Esophagus squamous epithelium (tissue), 5 donors: ENCODE data around the gene TTLL4. TPM values are rescaled to one million over a fixed set of nuclear protein-coding genes. Genes with fewer than 3 reads are reported as not detected.
"Not testable (repeated sequence)": the region's sequence is repeated elsewhere in the genome, so short reads cannot be mapped to it uniquely, and the experiment has no call there.

ENCODE experiments used
- DNase-seq: peaks from one replicate; lab custom pipeline; 2025; lab: John Stamatoyannopoulos, UW
- H3K27ac ChIP-seq, 4 donors: fragments of 200-600 bp; sonication (generic); one replicate each; pipeline ENCODE4 v1.5.1; 2016 to 2019; ENCODE audit warnings: mild to moderate bottlenecking in 1 of 4
- H3K27me3 ChIP-seq, 4 donors: fragments of 200-600 bp; sonication (generic); 1 replicate in 3 of 4; 2 replicates in 1 of 4; pipeline versions ENCODE4 v1.5.1 to v1.6.0; 2017 to 2021; ENCODE audit warnings: antibody characterized with exemption in 1 of 4
- H3K36me3 ChIP-seq, 3 donors: fragments of 200-600 bp; sonication (generic); one replicate each; pipeline ENCODE4 v1.5.1; 2016 to 2019
- H3K4me1 ChIP-seq, 3 donors: fragments of 200-600 bp; sonication (generic); one replicate each; pipeline ENCODE4 v1.5.1; 2017 to 2019
- H3K4me3 ChIP-seq, 4 donors: fragments of 200-600 bp; sonication (generic); 1 replicate in 3 of 4; 2 replicates in 1 of 4; pipeline ENCODE4 v1.5.1; 2016 to 2019; ENCODE audit warnings: mild to moderate bottlenecking in 2 of 4, moderate library complexity in 1 of 4
- H3K9me3 ChIP-seq, 3 donors: fragments of 200-600 bp; sonication (generic); one replicate each; pipeline ENCODE4 v1.5.1; 2016 to 2019
- CTCF ChIP-seq, 6 experiments: fragments of 450-650 bp in 4 of 6; fragments of 200-600 bp in 2 of 6; sonication (generic) in 2 of 6; IDR thresholded peaks; one replicate each; pipeline ENCODE4 v1.5.1; 2016 to 2019; ENCODE audit warnings: antibody characterized with exemption in 6 of 6, mild to moderate bottlenecking in 4 of 6, moderate library complexity in 4 of 6
- POLR2A ChIP-seq, 4 donors: fragments of 450-650 bp; IDR thresholded peaks; one replicate each; pipeline ENCODE4 v1.6.1; 2017; ENCODE audit warnings: antibody characterized with exemption in 4 of 4, mild to moderate bottlenecking in 4 of 4, moderate library complexity in 3 of 4
- WGBS, 2 donors: methylation state at CpG; one replicate each; pipeline ENCODE4 v1.1.5; 2018; 5-methylcytosine and 5-hydroxymethylcytosine counted together
- intact Hi-C: fragments of 100-400 bp; cut with DNase I; formaldehyde crosslinking; loops from one replicate; pipeline ENCODE4 v1.15.0; 2022
- total RNA-seq, 4 donors: library from RNA; depleted of rRNA; stranded (reverse); fragments of >200 nt; gene quantifications; one replicate each; pipeline ENCODE4 v1.1.0, GENCODE V29; 2016
- donor health status: DM: yes; HTN: yes; CAD: no.

Gene TTLL4
- total RNA-seq, 4 donors from 2014 or later = 12.8 to 17.5 (median 15.6) TPM

GRCh38 chr2:218755198-218755566 is 44.5 kb downstream of the TTLL4 start:
- Histone ChIP-seq H3K4me1 (peaks cover 0 to 4% (median 0%) of the 10 kb centered on the region in 3 donors), H3K4me3 (no peak overlapping the region), H3K36me3 (peaks cover 5 to 73% (median 18%) of the 10 kb centered on the region in 3 donors), H3K9me3 (no peaks in the 10 kb centered on the region), H3K27me3 (no peaks in the 10 kb centered on the region), H3K27ac (no peak overlapping the region)
- DNase-seq = no peak
- intact Hi-C loops = no loop called here
- WGBS, 2 donors = 92 to 100% methylated on average over 2 to 3 of the region's 3 CpGs
- TF ChIP-seq POLR2A (IDR thresholded peaks at IDR 0.05) (no peak), CTCF (IDR thresholded peaks at IDR 0.05) (no peak)

DNA sequence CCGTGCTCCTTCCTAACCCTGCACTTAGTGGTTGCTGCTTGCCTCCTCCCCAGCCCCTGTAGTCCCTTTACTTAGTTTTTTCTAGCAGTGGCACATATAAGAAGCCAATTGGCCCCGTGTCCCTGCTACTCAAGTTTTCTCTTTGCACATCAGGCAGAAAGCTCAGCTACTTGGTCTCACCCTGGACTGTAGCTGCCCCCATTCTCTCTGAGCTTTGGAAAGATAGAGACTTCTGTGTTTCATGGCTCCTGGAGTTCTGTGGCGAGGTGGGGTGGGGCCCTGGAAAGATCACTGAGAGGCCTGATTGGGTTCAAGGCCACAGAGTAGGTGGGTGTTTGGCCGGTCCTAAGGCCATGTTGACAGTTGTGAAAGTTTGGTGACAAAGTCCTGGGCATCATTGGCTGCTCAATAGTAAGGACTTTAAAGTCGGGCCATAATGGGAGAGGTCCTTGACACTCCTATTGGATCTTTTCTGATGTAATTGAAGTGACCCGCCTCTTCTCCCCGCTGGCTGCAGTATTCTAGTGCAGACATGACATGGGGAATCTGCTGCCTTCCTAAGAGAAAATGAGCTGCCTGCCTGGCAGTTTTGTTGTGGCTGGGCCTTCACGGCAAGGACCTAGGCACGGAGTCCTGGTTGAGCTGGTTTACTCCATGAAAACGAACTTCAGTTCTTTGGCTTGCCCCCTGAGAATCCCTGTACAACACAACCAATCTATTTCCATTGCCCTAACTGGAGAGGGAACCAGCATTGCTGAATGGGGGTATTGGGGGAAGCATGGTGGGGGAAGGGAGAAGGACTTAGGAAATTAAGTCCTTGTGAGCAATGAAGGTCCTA is 45.2 kb downstream of the TTLL4 start:
- TF ChIP-seq POLR2A (IDR thresholded peaks at IDR 0.05) = no peak
- no peak for TF ChIP-seq CTCF (IDR thresholded peaks at IDR 0.05)
- intact Hi-C loops = no loop called here
- Histone ChIP-seq H3K4me3 (no peak overlapping the region), H3K36me3 (peaks cover 5 to 67% (median 18%) of the 10 kb centered on the region in 3 donors), H3K27me3 (no peaks in the 10 kb centered on the region), H3K4me1 (peaks cover 0 to 5% (median 0%) of the 10 kb centered on the region in 3 donors), H3K9me3 (no peaks in the 10 kb centered on the region), H3K27ac (no peak overlapping the region)
- 85 to 97% methylated on average over 4 to 9 of the region's 10 CpGs for WGBS, 2 donors
- DNase-seq = no peak

- no peak overlapping the region for H3K4me3 ChIP-seq
- intact Hi-C loops = no loop called here
Measured at GRCh38 chr2:218756599-218757377, 46.2 kb downstream of the TTLL4 start.

DNA sequence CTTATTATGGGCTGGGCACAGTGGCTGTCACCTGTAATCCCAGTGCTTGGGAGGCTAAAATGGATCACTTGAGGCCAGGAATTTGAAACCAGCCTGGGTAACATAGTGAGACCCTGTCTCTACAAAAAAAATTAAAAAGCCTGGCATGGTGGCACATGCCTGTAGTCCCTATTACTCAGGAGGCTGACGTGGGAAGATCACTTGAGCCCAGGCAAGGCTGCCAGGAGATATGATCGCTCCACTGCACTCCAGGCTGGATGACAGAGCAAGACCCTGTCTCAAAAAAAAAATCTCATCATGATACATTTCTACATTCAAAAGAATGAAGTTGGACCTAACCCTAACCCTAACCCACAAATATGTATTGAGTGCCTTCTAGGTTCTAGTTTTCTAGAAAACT is 51.2 kb downstream of the TTLL4 start:
- no peak for DNase-seq
- intact Hi-C loops = no loop called here
- Histone ChIP-seq H3K36me3 (peaks cover 0 to 12% (median 0%) of the 10 kb centered on the region in 3 donors), H3K4me3 (no peak overlapping the region), H3K27ac (no peak overlapping the region), H3K4me1 (peaks cover 0 to 5% (median 0%) of the 10 kb centered on the region in 3 donors), H3K27me3 (no peaks in the 10 kb centered on the region), H3K9me3 (no peaks in the 10 kb centered on the region)
- TF ChIP-seq CTCF (IDR thresholded peaks at IDR 0.05) (no peak), POLR2A (IDR thresholded peaks at IDR 0.05) (no peak)
- 14 to 44% methylated on average over 2 of the region's 2 CpGs for WGBS, 2 donors

More at GRCh38 chr2:218756599-218757377, 46.2 kb downstream of the TTLL4 start:
- peaks cover 5 to 56% (median 18%) of the 10 kb centered on the region in 3 donors for H3K36me3 ChIP-seq
- no peaks in the 10 kb centered on the region for H3K27me3 ChIP-seq
- peaks cover 0 to 5% (median 0%) of the 10 kb centered on the region in 3 donors for H3K4me1 ChIP-seq
- no peak for TF ChIP-seq POLR2A (IDR thresholded peaks at IDR 0.05)
- TF ChIP-seq CTCF (IDR thresholded peaks at IDR 0.05) = no peak
- 83 to 86% methylated on average over 6 of the region's 6 CpGs for WGBS, 2 donors
- no peak overlapping the region for H3K27ac ChIP-seq
- DNase-seq = no peak
- H3K9me3 ChIP-seq = no peaks in the 10 kb centered on the region

DNA sequence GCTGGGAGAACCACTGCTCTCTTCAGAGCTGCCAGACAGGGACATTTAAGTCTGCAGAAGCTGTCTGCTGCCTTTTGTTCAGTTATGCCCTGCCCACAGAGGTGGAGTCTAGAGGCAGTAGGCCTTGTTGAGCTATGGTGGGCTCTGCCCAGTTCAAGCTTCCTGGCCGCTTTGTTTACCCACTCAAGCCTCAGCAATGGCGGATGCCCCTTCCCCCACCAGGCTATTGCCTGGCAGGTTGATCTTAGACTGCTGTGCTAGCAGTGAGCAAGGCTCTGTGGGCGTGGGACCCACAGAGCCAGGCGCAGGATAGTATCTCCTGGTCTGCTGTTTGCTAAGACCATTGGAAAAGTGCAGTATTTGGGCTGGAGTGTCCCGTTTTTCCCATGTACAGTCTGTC is 62.1 kb downstream of the TTLL4 start:
- H3K4me1 ChIP-seq, H3K4me3 ChIP-seq, H3K27me3 ChIP-seq, H3K36me3 ChIP-seq, H3K27ac ChIP-seq, DNase-seq, intact Hi-C loops: not testable (repeated sequence)
- peaks cover 0 to 16% (median 15%) of the 10 kb centered on the region in 3 donors for H3K9me3 ChIP-seq
- 87% methylated on average over 3 to 5 of the region's 5 CpGs for WGBS, 2 donors
